Measurements from ENCODE around the gene SHBG. TPM values are rescaled to one million over a fixed set of nuclear protein-coding genes. Genes with fewer than 3 reads are reported as not detected.
"Not testable (repeated sequence)": the region's sequence is repeated elsewhere in the genome, so short reads cannot be mapped to it uniquely, and the experiment has no call there.

The SHBG gene
- total RNA-seq, 1 experiment from 2014 or later: not detected

DNA sequence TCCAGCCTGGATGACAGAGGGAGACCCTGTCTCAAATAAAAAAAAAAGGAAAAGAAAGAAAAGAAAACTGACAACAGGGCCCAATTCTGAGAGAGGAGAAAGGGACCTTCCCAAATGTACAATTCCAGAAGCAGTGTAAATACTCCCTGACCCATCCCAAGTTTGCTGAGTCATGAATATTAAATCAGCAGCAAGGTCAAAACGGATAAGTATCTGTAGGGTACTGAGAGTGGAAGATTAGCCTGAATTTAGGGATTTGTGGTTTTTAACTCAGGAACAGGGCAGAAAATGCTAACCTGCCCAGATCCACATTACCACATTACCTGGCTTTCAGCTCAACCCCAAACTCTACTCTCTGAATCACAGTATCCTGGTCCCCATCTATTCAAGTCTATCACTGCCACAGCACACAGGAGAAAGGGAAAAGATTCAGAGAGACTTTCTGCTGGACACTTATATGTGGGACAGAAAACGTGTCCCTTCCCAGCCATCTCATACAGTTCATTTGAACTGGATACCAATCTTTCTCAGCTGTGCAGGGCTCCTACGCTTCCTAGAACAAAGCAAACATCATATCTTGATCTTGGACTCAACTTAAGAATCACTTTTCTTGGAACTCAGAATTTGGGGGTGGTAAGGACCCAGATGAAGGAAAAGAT lies 18.2 kb upstream of the SHBG start:
- DNase-seq (ENCODE audit: low spot score): no peak

DNA sequence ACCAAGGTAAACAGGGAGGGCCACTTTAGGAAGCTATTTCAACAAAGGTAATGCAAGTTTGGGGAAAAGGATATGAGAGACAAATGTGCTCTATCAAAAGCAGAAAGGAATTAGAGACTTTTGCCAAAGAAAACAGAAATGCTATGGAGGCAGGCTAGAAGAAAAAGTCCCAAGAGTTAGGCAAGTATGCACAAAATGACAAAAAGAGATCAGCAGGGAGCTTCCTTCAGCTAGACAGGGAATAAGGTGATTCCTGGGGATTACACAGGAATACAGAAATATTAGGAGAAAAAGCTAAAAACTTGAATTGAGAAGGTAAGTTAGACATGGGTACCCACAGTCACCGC lies 17.7 kb upstream of the SHBG start:
- no peak for DNase-seq (ENCODE audit: low spot score)

GRCh38 chr17:7613769-7614424 lies 16.0 kb upstream of the SHBG start:
- DNase-seq (ENCODE audit: low spot score): peak; percentile 22

DNA sequence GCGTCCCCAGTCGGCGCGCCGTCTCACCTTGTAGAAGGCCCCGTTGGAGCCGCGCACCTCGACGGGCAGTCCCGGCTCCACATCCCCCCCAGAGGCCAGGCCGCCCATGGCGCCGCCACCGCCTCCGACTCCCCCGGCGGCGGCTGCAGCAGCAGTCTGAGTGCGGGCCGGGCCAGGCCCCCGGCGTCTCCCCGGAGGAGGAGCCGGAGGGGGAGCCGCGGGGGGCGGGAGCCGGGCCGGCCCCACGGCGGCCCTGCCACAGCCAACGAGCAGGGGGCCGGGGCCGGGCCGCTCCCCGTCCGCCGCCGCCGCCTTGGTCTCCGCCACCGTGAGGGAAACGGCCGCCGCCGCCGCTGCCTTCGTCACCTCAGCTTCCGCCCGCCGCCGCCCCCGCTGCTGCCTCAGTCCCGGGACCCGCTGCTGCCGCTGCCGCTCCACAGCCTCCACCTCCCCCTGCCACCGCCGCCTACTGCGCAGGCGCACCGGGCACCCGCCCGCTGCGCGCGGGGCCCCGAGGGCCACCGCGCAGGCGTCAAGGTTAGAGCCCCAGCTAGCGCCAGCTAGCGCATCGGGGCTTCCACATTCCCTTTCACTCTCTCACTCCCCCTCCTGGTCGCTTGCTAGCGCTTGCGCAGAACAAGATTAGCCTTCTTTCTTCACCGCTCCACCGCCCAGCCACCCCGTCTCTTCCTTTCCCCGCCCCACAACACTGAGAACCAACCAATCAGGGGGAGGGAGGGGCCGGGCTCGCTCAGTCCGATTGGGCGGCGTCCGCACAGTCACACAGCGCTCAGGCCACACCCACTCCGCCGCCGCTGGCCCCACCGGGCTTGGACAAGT lies 15.3 kb upstream of the SHBG start, which contains the start of gene FXR2:
FXR2 (minus strand) TSS at position 473 of the 840 bp plus-strand sequence; CDS start at position 108, 365 bp downstream.
- peak; percentile 100 for DNase-seq (ENCODE audit: low spot score)

GRCh38 chr17:7615265-7615747 lies 14.6 kb upstream of the SHBG start:
- no peak for DNase-seq (ENCODE audit: low spot score)

- no peak for DNase-seq (ENCODE audit: low spot score)
Measured at GRCh38 chr17:7618608-7619007, 11.3 kb upstream of the SHBG start.

DNA sequence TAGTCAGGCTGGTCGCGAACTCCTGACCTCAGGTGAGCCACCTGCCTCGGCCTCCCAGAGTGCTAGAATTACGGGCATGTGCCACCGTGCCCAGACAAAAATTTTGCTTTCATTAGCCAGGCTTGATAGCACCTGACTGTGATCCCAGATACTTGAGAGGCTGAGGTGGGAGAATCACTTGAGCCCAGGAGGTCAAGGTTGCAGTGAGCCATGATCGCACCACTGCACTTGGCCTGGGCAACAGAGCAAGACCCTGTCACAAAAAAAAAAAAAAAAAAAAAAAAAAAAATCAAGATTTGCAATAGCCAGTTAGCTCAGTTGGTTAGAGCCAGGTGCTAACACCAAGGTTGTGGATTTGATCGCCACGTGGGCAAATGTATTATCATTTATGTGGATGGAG lies 9.1 kb upstream of the SHBG start:
- no peak for DNase-seq (ENCODE audit: low spot score)

- no peak for DNase-seq (ENCODE audit: low spot score)
Measured at GRCh38 chr17:7623661-7624060, 6.3 kb upstream of the SHBG start.

DNA sequence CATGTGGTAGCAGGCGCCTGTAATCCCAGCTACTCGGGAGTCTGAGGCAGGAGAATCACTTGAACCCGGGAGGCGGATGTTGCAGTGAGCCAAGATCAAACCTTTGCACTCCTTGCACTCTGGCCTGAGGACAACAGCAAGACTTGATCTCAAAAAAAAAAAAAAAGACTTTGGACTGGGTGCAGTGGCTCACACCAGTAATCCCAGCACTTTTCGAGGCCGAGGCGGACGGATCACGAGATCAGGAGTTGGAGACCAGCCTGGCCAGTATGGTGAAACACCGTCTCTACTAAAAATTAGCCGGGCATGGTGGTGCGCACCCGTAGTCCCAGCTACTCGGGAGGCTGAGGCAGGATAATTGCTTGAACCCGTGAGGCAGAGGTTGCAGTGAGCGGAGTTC lies 4.2 kb upstream of the SHBG start:
- not testable (repeated sequence) for DNase-seq (ENCODE audit: low spot score)

- no peak for DNase-seq (ENCODE audit: low spot score)
Measured at GRCh38 chr17:7626307-7626706, 3.6 kb upstream of the SHBG start.

- no peak for DNase-seq (ENCODE audit: low spot score)
Measured at GRCh38 chr17:7626956-7627249, 3.0 kb upstream of the SHBG start.

DNA sequence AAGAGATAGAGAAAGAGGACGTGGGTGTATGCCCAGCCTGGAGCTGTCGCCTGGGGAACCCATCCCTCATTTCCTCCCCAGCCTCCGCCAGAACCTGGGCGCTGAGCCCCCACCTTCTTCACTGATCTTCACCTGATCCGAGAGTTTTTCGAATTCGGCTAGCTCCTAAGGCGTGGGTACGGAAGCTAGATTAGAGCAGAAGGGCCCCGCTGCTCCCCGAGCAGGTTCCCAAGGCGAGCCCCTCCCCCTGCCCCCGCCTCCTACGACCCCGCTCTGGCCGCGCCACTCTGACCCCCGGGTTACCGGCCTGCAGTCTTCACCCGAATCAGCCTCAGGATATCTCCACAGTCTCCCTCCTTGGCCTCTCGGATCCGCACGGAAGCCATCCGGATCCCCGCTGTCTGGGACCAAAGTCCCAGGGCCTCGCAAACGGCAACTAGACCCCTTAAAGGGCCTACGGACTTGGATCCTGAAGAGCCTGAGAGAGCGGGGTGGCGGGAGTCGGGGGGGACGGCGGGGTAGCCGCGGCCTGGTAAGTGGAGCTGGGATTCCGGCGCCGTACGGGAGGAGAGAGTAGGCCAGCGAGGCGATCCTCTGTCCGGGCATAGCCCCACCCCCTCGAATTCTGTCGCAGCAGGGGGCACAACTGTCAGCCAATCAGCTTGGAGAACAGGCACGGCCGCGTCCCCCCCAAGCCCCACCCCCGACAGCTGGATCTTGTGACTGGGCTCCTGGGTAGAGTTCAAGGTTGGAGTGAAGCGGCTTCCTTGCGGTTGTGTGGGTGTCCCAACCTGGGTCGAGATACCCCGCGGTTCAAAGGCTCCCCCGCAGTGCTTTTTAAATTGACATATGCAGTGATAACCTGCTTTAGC lies 2.4 kb upstream of the SHBG start, which contains the start of gene SAT2:
SAT2 (minus strand) TSS at position 572 of the 872 bp plus-strand sequence; CDS start at position 386, 186 bp downstream.
- peak; percentile 92 for DNase-seq (ENCODE audit: low spot score)

DNA sequence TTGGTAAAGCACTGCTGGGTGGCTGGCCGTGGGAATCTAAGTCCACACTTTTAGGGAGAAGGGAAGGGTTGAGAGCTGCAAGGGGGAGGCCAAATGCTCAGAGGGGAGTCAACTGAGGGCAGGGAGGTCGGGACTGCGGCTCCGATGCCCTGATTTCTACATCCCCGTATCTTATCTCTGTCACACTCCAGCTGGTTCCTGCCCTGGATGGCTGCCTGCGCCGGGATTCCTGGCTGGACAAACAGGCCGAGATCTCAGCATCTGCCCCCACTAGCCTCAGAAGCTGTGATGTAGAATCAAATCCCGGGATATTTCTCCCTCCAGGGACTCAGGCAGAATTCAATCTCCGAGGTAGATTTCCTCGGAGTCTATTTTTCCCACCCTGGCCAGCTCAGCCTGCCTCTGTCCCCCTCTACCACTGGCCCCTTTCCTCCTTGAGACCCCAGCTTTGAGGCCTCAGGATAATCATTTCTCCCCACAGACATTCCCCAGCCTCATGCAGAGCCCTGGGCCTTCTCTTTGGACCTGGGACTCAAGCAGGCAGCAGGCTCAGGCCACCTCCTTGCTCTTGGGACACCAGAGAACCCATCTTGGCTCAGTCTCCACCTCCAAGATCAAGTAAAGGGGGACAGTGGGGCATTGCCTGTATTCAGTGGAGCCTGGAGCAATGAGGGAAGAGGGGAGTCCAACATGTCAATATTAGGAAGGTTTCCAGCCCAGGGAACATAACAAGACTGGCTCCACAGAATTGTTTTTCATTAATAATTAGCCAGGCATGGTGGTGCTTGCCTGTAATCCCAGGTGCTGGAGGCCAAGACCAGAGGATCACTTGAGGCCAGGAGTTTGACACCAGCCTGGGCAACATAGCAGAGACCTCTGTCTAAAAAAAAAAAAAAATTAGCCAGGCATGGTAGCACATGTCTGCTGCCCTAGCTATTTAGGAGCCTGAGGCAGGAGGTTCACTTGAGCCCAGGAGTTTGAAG lies 1.8 kb downstream of the SHBG start:
- DNase-seq (ENCODE audit: low spot score): no peak

DNA sequence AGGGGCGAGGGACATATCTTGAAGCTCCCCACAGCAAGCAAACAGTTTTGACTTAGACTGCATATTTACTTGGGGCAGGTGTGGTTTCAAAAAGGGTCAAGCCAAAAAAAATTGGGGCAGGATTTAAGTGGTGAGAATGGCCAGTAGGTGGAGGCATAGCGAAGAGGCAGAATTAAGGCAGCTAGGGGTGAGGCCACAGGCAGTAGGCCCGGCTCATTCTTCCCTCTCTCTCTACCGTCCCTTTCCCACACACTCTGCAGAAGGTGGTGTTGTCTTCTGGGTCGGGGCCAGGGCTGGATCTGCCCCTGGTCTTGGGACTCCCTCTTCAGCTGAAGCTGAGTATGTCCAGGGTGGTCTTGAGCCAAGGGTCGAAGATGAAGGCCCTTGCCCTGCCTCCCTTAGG lies 2.6 kb downstream of the SHBG start:
- peak; percentile 59 for DNase-seq (ENCODE audit: low spot score)

- no peak for DNase-seq (ENCODE audit: low spot score)
Measured at GRCh38 chr17:7633093-7633492, 3.2 kb downstream of the SHBG start.

DNA sequence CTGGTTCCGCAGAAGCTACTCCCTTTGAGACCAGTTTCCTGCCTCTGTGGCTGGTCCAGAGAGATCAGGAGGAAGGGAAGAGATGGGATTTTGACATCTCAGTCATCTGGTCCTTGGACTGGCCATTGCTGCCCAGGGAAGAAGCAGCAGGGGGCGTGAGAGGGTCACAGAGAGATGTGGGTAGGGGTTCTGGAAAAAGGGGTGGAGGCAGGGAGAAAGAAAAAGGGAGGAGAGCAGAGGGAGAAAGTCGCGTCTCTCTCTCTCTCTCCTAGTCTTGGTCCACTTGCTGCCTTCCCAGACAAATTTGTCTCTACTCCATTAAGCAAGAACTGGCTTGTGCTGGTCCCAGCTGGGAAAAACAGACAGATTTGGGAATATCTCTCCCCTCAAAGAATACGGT lies 4.4 kb downstream of the SHBG start:
- peak; percentile 26 for DNase-seq (ENCODE audit: low spot score)

DNA sequence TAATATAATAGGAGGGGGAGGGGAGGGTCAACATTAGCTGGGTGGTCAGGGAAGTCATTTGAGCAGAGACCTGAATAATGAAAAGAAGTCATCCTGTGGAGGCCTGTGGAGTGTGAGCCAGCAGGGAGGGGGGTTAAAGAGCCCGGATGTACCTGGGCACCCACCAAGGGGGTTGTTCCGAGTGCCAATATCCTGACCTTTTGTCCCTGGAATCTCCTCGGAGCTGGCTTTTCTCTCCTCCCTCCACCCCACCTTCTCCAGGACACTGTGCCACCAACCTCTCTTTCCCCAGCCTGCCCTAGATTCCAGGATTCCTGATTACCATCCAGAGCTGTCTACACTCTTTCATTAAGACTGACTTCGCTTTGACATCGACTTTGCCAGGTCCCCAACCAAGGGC lies 6.2 kb downstream of the SHBG start:
- no peak for DNase-seq (ENCODE audit: low spot score)

- DNase-seq (ENCODE audit: low spot score): no peak
Measured at GRCh38 chr17:7640783-7641182, 10.8 kb downstream of the SHBG start.

DNA sequence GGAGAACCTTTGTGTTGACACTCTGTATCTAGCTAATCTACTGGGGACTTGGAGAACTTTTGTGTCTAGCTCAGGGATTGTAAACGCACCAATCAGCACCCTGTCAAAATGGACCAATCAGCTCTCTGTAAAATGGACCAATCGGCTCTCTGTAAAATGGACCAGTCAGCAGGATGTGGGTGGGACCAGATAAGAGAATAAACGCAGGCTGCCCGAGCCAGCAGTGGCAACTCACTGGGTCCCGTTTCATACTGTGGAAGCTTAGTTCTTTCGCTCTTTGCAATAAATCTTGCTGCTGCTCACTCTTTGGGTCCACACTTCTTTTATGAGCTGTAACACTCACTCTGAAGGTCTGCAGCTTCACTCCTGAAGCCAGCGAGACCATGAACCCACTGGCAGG lies 11.7 kb downstream of the SHBG start:
- DNase-seq (ENCODE audit: low spot score): not testable (repeated sequence)

GRCh38 chr17:7644775-7645174 lies 14.8 kb downstream of the SHBG start:
- no peak for DNase-seq (ENCODE audit: low spot score)
